ENCODE data around the gene NECTIN4.

DNA sequence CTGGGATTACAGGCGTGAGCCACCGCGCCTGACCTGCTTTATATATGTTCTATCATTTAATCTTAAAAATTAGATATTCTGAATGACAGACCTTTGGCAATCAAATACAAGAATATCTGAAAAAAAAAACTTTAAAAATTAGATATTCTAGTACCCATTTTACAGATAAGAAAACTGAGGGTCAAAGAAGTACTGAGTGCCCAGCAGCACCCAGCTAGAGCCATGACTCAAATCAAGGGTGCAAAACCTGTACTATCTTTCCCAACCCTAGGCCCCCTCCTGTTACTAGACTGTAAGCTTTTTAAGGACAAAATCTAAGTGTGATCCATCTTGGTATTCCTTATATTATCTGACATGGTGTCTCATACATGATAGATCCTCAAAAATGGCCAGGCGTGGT lies 27.9 kb downstream of the NECTIN4 start:
- TF ChIP-seq, protein P1, sequence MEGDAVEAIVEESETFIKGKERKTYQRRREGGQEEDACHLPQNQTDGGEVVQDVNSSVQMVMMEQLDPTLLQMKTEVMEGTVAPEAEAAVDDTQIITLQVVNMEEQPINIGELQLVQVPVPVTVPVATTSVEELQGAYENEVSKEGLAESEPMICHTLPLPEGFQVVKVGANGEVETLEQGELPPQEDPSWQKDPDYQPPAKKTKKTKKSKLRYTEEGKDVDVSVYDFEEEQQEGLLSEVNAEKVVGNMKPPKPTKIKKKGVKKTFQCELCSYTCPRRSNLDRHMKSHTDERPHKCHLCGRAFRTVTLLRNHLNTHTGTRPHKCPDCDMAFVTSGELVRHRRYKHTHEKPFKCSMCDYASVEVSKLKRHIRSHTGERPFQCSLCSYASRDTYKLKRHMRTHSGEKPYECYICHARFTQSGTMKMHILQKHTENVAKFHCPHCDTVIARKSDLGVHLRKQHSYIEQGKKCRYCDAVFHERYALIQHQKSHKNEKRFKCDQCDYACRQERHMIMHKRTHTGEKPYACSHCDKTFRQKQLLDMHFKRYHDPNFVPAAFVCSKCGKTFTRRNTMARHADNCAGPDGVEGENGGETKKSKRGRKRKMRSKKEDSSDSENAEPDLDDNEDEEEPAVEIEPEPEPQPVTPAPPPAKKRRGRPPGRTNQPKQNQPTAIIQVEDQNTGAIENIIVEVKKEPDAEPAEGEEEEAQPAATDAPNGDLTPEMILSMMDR (IDR thresholded peaks at IDR 0.05; ENCODE audit: poor library complexity), result no peak
- TF ChIP-seq EZH2phosphoT487 (IDR thresholded peaks at IDR 0.05; ENCODE audit: low read depth, severe bottlenecking, unreplicated experiment), result no peak

Measured in hepatocyte (in vitro differentiated cells).